GM19372 (cell line): ENCODE data around the gene NFIB.

ENCODE experiments used
- ATAC-seq: cut with Tn5 transposase; IDR thresholded peaks from one replicate; pipeline ENCODE4 v1.9.1; 2021; ENCODE audit warnings: mild to moderate bottlenecking, low read depth, moderate library complexity; ENCODE audit not compliant: unreplicated experiment

Gene NFIB

DNA sequence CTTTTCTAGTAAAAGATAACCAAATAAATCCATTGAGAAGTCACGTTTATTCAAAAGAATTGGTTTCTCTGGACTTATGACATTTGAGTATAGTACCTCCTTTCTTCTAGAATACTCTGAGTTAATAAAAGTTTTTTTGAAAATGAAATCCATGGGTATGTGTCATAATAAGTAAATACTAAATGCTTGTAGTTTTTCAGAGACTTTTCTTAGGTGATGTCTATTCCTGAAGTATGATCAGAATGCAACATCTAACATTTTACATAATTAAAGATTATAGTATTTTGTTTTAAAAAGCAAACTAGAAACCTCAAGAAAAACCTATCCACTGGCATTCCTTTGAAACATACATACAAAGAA is 63.2 kb downstream of the NFIB start:
- no peak for ATAC-seq

DNA sequence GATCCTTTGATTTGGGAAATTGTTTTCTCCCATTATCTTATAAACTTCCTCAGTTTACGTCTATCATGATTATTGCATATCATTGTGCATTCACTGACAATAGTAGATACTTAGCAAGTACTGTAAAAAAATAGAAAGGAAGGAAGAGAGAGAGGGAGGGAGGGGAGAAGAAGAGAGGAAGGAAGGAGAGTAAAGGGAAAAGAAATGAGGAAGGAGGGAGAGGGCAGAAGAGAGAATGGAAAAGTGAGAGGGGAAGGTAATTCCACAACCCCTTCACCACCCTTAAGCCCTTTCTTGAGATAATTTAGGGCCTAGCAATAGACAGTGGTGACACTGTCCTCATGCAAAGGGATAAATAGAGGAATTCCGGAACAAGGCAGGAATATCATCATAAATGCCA is 64.4 kb downstream of the NFIB start:
- ATAC-seq: no peak

DNA sequence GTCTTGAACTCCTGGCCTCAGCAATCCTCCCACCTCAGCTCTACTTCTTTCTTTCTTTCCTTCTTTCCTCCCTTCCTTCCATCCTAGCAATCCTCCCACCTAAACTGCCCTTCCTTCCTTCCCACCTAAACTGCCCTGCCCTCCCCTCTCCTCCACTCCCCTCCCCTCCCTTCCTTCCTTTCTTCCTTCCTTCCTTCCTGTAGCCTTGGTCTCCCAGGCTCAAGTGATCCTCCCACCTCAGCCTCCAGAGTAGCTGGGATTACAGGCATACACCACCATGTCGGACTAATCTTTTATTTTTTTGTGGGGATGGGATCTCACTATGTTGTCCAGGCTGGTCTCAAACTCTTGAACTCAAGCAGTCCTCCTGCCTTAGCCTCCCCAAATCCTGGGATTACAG is 65.8 kb downstream of the NFIB start:
- ATAC-seq: no peak

DNA sequence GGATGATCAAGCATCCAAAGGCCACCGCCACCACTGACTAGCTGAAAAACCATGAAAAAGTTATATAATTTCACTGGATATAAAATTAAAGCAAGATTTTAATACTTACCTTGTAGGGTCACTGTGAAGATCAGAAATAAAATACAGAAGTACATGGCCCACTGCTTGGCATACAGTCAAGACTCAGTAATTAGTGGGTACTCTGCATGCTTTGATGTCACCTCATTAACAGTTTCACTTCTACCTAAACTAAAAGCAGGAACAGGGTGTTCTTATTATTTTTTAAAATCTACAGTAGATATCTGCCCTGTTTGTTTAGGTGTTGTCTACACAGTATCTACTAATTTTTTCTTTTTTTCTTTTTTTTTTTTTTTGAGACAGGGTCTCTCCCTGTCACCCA is 66.4 kb downstream of the NFIB start:
- ATAC-seq: no peak

DNA sequence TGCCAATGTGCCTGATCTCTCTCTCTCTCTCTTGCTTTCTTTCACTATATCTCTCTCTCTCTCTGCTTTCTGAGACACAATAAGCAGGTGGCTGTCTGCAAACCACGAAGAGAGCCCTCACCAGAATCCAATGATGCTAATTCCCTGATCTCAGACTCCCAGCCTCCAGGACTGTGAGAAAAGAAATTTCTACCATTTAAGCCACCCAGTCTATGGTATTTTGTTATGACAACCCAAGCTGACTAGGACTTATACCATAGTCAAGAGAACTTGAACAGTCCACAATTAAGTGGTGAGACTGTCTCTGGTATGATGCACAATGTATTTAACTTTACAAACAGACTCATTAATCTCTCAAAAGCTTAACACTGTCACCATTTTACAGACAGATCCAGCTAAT is 67.0 kb downstream of the NFIB start:
- no peak for ATAC-seq

DNA sequence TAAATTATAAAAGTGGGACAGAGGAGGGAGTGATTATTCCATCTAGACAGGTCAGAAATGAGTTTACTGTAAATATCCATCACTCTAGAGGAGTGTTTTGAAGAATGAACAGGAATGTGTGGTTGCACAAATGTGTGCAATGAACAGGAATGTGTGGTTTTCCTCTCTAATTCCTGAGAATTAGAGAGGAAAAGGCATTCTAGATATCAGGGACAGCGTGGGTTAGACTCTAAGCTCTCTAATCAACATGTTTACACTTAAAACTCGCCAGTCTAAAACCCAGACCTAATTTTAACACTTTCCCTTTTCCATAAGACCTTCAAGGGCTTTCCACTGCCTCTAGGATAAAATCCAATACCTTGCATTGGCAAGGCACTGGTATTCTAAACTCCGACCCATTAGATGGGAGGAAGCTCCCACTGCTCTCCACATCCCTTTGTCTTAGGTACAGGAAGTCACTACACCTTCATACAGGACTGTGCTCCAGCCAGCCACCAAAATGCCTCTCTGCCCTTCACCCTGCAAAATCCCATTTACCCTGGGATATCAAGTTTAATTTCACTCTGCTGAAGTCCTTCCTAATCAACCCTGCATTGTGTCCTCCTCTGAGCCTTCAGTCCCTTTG is 67.9 kb downstream of the NFIB start:
- no peak for ATAC-seq

DNA sequence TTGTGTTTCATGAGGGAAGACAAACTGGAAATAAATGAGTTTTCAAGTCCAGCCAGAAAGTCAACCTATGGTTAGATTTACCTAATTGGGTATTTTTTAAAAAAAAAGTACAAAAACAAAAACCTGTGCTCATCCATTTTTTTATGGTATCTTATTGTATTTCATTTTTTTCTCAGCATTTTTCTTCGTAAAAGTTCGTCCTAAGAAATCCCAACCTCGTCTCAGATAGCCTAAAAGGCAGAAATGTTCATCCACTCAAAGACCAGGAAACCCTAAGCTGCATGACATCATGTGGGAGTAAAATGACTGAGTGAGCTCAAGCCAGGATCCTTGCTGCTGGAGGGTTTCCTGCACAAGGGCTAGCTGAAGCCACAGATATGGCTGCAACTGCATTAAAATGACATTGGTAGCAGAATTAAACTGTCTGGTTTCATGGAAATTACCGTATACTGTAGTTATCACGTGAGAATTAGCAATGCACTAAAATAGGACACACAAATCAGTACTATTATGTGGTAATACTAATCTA is 70.4 kb downstream of the NFIB start:
- no peak for ATAC-seq

DNA sequence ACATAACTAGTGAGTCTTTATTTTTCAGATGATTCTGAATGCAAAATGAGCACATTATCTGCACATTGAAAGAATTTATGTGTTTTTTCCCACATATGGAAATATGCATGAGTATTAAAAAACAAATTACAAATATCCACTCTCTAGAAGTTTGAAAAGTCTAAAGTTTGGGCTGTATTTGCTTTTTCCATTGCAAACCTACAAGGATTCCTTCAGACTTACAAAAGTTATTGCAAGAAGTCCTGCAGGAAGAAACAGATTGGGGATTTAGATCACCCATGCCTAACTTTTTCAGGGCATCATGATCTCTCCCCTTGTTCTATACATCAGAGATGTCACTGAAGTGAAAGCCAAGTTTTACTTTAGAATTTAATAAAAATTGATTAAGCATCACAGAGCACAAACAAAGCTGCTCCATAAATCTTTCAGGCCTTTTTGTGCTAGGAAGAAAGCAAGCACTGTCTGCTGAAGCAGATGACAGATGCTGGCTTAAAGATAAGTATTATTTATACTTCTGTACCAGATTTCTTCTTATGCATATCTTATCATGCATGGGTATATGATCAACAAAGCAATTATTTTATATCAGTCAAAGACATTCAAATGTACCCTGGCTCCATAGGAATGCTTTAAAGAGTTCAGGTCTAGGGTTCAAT is 71.7 kb downstream of the NFIB start:
- ATAC-seq: no peak

DNA sequence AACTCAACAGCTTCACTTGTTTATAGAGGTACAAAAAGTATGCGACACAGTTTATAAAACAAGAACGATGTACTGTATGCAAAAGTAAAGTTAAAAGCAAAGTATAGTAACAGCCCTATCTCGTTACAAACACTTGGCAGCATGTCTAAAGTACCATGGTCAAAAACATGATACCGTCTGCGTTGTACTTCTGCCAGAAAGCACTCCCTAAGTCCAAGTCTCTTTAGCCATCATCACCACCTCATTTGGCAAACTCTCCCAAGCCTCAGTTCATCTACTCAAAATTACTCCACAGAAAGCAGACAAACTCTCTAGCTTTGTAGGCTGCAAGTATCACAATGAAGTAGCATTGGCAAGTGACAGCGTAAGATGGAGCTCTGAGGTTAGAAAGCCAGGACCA is 73.4 kb downstream of the NFIB start:
- no peak for ATAC-seq

DNA sequence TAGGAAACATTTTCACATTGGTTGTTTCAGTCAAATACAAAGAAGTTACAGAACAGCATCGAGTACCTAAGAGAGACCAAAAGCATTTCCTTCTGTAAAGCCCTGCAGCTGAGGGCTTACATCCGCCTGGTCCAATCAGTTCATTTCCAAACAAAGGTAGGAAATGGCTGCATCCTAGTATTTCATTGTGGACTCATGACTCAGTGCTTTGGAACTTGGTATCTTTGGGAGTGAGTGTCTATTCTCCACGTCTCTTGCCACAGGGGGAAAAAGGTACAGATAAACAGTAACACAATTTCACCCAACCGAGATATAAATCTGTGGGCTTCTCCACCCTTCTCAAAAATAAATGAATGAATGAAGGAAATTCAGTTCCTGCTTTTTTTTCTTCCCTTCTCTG is 75.4 kb downstream of the NFIB start:
- no peak for ATAC-seq

DNA sequence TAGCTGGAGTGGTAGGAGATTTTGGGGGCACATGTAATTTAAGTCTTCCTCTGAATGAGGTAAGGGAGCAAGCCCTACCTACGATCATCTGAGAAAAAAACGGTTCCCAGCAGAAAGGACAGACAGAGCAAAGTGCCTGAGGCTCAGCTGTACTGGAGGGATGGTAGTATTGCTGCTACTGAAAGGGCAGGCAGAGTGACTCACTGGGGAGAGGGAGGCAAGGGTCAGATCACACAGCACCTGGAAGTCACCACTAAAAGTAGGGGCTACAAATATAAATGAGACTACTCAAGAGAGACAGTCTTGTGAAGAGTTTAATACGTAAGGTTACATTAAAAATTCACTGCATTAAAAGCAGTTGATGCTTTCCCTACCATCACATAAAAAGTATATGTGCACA is 75.9 kb downstream of the NFIB start:
- ATAC-seq: no peak

DNA sequence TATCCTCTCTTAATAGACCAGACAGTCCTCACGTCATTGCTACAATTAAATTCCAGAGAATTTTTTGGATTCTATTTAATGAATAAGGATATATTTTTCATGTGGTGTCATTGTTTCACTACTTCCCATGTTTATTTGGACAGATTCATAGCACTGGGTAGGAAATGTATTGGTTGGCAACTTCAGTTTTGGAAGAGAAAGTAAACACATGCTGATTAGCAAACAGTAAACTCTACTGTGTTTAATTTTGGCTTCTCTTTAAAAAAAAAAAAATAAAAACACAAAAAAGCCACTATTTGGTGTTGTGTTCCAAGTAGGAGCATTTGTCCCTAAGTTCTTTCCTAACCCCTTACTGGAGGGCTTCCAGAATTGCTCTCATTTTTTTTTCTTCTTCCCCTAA is 77.3 kb downstream of the NFIB start:
- no peak for ATAC-seq

DNA sequence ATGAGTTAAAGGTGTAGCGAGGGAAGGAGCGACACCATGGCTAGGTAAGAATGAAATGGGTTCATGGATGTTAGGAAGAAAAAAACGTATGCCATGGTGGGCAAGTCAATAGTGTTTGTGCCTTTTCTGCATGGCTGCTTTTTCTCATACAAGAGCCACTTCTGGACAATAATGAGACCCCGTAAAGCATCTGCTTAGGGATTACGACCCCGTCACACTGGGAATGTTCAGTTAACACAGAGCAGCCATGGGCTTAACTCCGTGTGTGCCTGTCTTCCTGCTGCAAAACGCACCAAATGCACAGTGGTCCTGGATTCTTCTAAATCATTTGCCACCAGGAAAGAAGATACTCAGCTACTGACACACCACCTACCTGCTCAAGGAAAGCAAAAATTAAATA is 81.8 kb downstream of the NFIB start:
- no peak for ATAC-seq

DNA sequence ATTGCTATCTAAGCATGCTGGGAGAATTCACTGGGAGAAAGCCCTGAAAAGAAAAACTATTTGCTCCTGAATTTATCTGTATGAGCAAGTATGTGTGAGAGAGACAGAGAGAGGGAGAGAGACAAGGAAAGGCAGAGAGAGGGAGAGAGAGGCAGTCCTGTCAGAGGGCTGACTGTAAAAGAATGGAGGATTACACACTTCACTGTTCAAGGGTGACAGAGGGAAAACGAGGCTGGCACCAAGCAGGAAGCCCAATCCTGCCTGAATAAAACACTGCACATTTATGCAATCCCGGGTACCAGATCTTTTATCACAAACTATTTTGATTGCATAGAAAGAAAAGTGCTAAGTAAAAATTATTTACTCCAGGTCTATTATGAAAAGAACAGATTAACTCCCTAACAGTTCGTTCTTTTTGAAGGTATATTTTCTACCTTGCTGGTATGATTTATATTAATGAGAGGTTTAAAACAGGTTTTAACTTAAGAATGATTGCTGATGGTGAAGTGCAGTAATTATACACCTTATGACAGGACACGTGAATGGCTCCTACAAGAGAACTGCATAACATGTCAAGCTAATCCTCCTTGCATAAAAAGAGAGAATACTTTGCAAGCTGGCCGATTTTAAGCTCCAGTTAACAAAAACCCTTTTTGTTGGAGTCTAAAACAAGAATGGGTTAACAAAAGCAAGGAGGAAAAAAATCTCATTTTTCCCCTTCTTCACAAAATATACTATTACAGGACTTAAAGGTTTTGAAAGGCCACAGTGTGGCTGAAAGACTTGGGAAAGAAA is 82.5 kb downstream of the NFIB start:
- ATAC-seq: no peak

DNA sequence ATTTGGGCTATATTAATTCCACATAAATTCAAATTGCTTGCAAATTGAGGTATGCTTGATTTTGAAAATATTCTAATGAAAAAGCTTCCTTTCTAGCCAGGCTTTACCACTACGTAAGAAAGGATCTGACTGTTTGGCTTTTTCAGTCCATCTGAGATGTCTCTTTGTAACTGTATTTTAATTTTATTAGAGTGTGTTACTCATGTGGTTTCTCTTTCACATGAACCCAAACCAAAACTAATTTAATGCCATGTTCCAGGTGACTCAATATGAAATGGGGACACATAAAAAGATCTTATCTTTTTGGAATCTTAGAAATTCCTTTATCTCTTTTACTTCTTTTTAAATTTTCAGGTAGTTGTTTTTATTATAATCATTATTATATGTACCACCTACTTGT is 85.3 kb downstream of the NFIB start:
- ATAC-seq: no peak

DNA sequence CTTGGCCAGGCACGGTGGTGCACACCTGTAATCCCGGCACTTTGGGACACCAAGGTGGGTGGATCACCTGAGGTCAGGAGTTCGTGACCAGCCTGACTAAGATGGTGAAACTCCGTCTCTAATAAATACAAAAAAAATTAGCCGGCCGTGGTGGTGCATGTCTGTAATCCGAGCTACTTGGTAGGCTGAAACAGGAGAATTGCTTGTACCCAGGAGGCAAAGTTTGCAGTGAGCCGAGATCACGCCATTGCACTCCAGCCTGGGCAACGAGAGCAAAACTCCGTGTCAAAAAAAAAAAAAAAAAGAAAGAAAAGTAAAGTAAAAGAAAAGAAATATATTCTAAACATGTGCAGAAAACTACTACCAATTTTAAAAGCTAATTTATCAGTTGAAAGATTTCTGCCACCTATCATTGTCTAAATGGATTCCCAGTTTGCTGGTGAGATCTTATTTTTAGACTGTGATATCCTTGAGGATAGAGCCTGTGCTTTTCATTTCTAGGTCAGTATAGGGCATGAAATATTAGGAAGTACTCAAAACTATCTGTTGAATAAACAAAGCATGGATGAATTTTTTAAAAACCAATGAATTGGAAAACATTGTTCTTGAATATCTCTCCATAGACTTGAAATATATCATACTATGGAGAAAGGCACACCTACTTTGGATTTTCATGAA is 86.9 kb downstream of the NFIB start:
- ATAC-seq: no peak

DNA sequence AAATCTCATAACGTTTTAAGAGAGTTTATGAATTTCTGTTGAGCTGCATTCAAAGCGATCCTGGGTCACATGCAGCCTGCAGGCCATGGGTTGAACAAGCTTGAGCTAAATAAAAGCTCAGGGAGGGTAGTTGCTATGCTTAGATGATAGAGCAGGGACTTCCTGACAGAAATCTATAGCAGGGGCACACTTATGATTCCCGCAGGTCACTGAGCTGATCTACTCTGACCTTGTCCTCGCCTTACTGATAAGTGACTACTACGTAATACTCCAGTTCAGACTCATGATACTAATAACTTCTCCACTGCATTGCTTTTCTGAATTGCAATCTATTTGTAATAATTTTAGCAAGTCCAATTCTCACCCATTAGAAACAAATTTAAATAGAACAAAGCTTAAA is 90.9 kb downstream of the NFIB start:
- no peak for ATAC-seq

DNA sequence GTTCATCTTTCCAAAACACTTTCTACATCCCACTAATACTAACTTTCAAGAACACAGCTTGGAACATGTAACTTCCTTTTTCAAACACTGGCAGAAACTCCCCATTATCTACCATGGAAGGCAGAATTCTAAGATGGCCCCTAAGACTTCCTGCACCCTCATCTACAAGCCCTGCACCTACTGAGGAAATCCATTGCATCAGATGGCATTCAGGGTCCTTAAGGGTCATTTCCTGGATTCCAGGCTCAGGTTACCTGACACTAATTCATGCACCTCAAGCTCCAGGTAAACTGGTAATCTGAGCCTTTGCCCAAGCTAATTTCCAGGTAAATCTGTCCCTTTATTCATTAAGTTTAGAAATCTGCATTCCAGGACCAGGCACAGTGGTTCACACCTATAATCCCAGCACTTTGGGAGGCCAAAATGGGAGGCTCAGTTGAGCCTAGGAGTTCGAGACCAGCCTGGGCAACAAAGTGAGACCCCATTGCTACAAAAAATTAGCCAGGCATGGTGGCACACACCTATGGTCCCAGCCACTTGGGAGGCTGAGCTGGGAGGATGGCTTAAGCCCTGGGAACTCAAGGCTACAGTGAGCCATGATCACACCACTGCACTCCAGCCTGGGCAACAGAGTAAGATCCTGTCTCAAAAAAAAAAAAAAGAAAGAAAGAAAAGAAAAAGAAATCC is 91.6 kb downstream of the NFIB start:
- ATAC-seq: no peak

DNA sequence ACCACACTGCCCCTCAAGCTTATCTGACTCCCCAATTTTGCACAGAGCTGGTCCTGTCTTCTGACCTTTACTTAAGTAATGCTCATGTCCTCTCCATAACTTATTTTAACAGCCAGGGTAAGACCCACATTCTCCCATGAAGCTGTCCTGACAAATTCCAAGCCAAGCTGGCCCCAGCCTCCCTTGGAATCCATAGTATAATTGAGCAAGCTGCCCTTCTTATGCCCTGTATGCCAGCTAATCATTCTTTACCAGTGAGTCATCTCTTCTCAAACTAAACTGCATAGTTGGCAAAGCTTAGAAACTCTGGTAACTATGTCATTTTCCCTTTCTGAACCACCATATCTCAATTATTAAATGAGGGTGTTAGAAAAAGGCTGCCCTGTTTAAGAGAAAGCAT is 92.4 kb downstream of the NFIB start:
- ATAC-seq: no peak

DNA sequence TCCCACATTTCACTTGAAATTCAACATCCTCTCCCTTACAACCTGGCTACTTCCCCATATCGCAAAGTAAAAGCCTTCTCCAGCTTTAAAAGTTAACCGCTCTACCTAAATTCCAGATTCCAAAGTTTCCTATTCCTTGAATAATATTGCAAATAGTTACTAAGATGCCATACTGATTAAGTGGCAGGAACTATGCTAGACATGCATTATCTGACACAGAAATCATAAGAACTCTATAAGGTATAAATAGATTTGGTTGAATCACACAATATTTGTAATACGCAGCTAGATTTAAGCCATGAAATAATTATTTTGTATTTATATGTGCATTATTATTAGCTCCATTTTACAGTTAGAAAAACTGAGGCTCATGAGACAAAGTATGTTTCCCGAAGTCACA is 92.8 kb downstream of the NFIB start:
- no peak for ATAC-seq

DNA sequence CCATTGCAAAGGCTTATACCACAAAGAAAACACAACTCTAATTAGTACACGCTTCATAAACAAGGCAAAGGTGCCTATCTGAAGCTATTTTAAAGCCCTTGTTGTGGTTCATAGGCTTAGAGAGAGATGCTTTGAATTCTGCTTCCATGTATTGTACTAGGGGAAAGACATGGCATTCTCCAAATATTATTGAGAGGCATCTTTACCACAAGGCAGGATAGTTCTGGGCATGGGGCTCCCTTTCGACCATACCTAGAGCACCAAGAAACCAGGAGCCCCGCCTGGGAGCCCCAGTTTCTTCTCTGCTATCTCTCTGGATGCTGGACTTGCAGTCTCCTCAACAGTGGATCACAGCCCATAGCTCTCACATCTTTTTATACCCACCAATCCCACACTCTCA is 93.7 kb downstream of the NFIB start:
- ATAC-seq: no peak
